GM19467 (cell line): Measurements from ENCODE around the gene TMEM106C.

Source experiments
- ATAC-seq: cut with Tn5 transposase; IDR thresholded peaks from one replicate; pipeline ENCODE4 v1.9.1; 2021; ENCODE audit warnings: mild to moderate bottlenecking, moderate library complexity; ENCODE audit not compliant: unreplicated experiment

The TMEM106C gene

DNA sequence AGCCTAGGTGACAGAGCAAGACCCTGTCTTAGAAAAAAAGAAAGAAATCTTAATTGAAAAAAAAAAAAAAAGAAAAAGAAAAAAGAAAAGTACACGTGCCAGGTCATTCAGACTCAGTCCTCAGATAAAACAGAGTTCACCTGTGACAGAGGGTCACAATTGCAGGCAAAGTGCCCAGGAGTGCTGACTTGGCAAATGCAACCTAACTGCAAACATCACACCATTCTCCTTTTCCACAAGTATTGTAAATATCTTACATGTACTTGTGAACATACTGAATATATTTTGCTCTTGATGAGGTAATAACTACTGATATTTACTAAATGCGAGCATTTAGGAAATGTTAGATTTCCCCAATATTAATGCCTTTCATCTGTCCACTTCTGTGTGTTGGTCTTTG lies 49.9 kb downstream of the TMEM106C start:
- ATAC-seq = no peak

DNA sequence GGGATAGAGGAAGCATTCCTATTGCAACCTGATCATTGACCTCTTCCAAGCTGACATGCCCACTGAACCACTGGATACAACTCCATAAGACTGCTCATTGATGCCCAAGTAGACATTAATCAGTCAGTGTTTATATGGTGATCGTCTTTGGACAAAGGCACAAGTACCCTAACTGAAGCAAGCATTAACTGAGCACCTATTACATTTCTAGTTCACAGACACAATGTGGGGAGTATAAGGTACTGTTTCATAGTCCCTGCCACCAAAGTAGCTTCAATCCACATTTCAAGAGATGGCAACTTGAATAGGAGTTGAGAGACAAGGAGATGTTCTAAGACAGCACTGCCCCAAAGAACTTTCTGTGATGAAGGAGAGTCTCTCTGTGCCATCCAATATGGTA lies 51.7 kb downstream of the TMEM106C start:
- ATAC-seq = no peak

DNA sequence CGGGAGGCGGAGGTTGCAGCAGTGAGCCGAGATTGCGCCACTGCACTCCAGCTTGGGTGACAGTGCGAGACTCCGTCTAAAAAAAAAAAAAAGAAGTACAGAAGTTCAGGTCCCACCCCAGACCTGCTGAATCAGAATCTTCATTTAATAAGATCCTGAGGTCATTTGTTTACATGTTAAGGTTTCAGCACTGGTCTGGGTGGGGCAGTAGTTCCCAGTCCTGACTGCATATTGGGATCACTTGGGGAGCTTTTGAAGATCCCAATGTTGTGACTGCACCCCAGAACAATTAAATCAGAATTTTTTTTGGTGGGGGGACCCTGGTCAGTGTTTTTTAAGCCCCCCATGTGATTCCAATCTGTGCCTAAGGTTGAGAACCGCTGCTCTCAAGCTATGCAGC lies 52.6 kb downstream of the TMEM106C start:
- no peak for ATAC-seq

DNA sequence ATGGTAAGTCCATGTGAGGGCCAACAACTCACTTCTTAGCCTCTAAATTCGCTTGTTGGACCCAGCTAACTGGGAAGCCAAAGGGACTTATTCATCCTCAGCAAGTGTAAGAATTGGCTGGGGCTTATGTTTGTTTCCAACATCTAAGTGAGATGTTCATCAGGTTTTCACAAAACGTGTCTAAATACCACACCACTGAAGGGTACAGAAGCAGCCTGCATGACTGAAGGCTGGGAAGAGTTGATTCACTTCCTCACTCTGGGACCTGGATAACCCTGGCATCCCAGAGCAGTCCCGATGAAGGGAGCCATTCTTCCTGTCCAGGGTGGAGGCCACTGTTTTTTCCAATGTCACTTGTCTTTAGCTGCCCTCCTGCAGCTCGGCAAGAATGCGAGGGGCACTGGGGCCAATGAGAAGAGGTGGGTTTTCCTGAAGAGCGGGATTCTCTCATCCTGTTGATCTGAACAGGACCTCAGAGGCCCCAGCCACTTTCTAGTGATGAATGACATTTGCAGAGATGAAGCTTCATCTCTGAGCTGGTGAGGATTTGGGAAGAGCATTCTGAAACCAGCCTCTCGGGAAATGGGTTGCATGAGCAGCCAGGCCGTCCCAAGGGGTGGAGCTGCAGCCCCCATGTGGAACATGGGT lies 53.1 kb downstream of the TMEM106C start:
- ATAC-seq = no peak

DNA sequence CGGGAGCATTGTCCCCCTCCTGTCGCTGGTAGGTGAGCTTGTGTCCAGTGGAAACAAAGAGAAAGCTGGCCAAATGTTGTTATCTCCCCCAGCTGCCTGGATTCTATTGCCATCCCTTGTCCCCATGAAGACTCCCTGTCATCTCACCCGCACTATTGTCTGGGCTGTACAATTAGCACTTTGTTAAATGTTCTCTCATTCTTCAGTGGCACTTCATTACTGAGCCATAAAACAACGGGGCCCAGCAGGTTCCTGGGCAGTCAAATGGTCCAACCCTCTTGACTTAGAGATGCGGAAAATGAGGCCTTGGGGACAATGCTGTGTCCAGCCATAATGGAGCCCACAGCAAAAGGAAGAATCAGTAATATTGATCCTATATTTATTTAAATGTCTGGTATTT lies 54.1 kb downstream of the TMEM106C start:
- no peak for ATAC-seq

DNA sequence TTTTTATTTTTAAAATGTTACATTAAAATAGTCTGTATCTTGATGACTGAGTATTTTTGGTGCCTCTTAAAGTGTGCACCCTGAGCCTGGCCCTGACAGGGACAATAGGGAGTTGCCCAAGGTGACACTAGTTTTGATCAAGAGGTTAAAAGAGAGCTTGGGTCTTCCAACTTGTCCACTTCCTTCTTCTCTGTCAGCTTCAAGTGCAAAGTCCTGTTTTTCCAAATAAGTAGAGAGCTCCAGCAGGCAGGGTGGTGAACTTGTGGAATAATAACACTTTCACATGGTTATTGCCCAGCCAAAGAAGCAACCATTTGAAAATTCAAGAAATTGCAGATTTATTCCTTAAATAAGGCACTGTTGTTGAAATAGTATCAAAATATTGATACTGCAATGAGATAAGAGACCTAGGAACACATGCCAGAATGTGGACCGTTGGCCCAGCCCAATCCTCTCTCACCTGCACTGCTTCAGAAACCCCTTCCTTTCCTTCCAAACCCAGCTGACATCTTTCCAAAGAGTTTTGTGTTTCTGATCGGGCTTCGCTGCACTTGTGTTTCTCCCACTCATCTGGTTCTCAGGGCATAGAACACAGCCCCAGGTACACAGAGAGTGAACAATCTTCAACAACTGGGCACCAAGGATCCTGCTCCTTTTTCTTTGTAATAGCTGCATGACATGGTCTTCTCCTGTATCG lies 54.7 kb downstream of the TMEM106C start:
- ATAC-seq = no peak
